K562 (cell line): Measurements from ENCODE around the gene STAT6. TPM values are rescaled to one million over a fixed set of nuclear protein-coding genes. Genes with fewer than 3 reads are reported as not detected.
A peak's percentile ranks its signal among the peaks of the same experiment; 100 is the strongest.

ENCODE experiments used
- ARHGAP35 ChIP-seq: fragments of 450-650 bp; IDR thresholded peaks from 2 replicates; pipeline ENCODE4 v1.6.1; 2018; ENCODE audit not compliant: partially characterized antibody
- KDM5B ChIP-seq: fragments of 200-600 bp; sonication (generic); IDR thresholded peaks from 2 replicates; pipeline ENCODE4 v1.6.1; 2012; ENCODE audit warnings: low read depth, mild to moderate bottlenecking, moderate library complexity, low read length, control low read depth, inconsistent platforms; ENCODE audit not compliant: insufficient replicate concordance
- MIER1 ChIP-seq: fragments of 450-650 bp; IDR thresholded peaks from 2 replicates; pipeline ENCODE4 v1.6.1; 2016; ENCODE audit warnings: antibody characterized with exemption, mild to moderate bottlenecking, low read depth
- MTA3 ChIP-seq: fragments of 450-650 bp; formaldehyde crosslinking; IDR thresholded peaks from 2 replicates; pipeline ENCODE4 v1.6.1; 2017; ENCODE audit warnings: mild to moderate bottlenecking, borderline replicate concordance
- MTF1 ChIP-seq: fragments of 250-450 bp; sonication (Bioruptor Pico); IDR thresholded peaks from 2 replicates; pipeline ENCODE4 v1.9.0; 2021; ENCODE audit warnings: moderate library complexity, mild to moderate bottlenecking, inconsistent platforms, borderline replicate concordance
- NFIC ChIP-seq: fragments of 450-650 bp; IDR thresholded peaks from 2 replicates; pipeline ENCODE4 v1.6.1; 2017; ENCODE audit warnings: mild to moderate bottlenecking, inconsistent platforms
- NONO ChIP-seq, 2 experiments: fragments of 200-400 bp in 1 of 2; fragments of 450-650 bp in 1 of 2; formaldehyde crosslinking in 1 of 2; IDR thresholded peaks; 2 replicates each; pipeline ENCODE4 v1.6.1; 2017; ENCODE audit warnings: low read depth in 2 of 2, mild to moderate bottlenecking in 2 of 2, moderate library complexity in 2 of 2, low read length in 1 of 2
- PHB2 ChIP-seq: fragments of 450-650 bp; IDR thresholded peaks from 2 replicates; pipeline ENCODE4 v1.6.1; 2017; ENCODE audit warnings: low read depth
- PHF20 ChIP-seq: fragments of 450-650 bp; IDR thresholded peaks from 2 replicates; pipeline ENCODE4 v1.6.1; 2018; ENCODE audit not compliant: partially characterized antibody
- PHF21A ChIP-seq: fragments of 450-650 bp; IDR thresholded peaks from 2 replicates; pipeline ENCODE4 v1.6.1; 2017; ENCODE audit warnings: low read depth, borderline replicate concordance
- RB1 ChIP-seq: fragments of 450-650 bp; IDR thresholded peaks from 2 replicates; pipeline ENCODE4 v1.6.1; 2017; ENCODE audit warnings: low read depth, mild to moderate bottlenecking
- RFX7 ChIP-seq: fragments of 250-450 bp; sonication (Bioruptor Pico); IDR thresholded peaks from 2 replicates; pipeline ENCODE4 v1.5.1; 2021; ENCODE audit warnings: mild to moderate bottlenecking
- SMARCE1 ChIP-seq: fragments of 450-650 bp; IDR thresholded peaks from 2 replicates; pipeline ENCODE4 v1.7.1; 2016; ENCODE audit warnings: mild to moderate bottlenecking
- SRSF9 ChIP-seq: fragments of 200-400 bp; formaldehyde crosslinking; IDR thresholded peaks from 2 replicates; pipeline ENCODE4 v1.6.1; 2017; ENCODE audit warnings: low read depth, low read length, borderline replicate concordance
- STAG1 ChIP-seq: sonication (generic); formaldehyde crosslinking; IDR thresholded peaks from 2 replicates; pipeline ENCODE4 v1.5.0; 2020; ENCODE audit warnings: missing genetic modification reagents, borderline replicate concordance
- SUPT5H ChIP-seq: fragments of 450-650 bp; IDR thresholded peaks from 2 replicates; pipeline ENCODE4 v1.6.1; 2016
- TCF7L2 ChIP-seq: fragments of 150-350 bp; IDR thresholded peaks from 2 replicates; pipeline ENCODE4 v1.6.1; 2016; ENCODE audit warnings: low read depth, mild to moderate bottlenecking, low read length, moderate library complexity
- TGIF2 ChIP-seq: sonication (generic); formaldehyde crosslinking; IDR thresholded peaks from 2 replicates; pipeline ENCODE4 v1.8.1; 2022; ENCODE audit warnings: mild to moderate bottlenecking, missing genetic modification reagents, moderate library complexity
- ZFP36 ChIP-seq: fragments of 150-350 bp; IDR thresholded peaks from 2 replicates; pipeline ENCODE4 v1.6.1; 2018; ENCODE audit warnings: low read length, low read depth; ENCODE audit not compliant: partially characterized antibody
- ZNF282 ChIP-seq: sonication (generic); formaldehyde crosslinking; IDR thresholded peaks from 2 replicates; pipeline ENCODE4 v1.8.1; 2023; ENCODE audit warnings: missing genetic modification reagents
- ZNF778 ChIP-seq: fragments of 450-650 bp; formaldehyde crosslinking; IDR thresholded peaks from 2 replicates; pipeline ENCODE4 v1.4.0; 2020; ENCODE audit warnings: mild to moderate bottlenecking, moderate library complexity
- ZNF830 ChIP-seq: fragments of 250-450 bp; sonication (Bioruptor Pico); IDR thresholded peaks from 2 replicates; pipeline ENCODE4 v1.5.0; 2021; ENCODE audit warnings: mild to moderate bottlenecking
- polyA plus RNA-seq, 8 experiments: library from polyadenylated mRNA; depleted of rRNA in 4 of 8; stranded (reverse) in 5 of 8; unstranded in 3 of 8; fragments of >200 nt; fragmentation: Nextera tagmentation in 2 of 8; fragmentation: Illumina TruSeq in 1 of 8; extraction: Ambion mirVana in 2 of 8; extraction: Trizol in 1 of 8; gene quantifications; 2 replicates each; pipeline versions ENCODE4 v1.2.1 to v1.2.3, GENCODE V29; 2011 to 2014; ENCODE audit warnings: inconsistent platforms in 1 of 8, missing spikeins in 1 of 8
- total RNA-seq, 7 experiments: library from RNA; depleted of rRNA in 6 of 7; stranded (reverse); fragments of >200 nt in 6 of 7; fragmentation: Illumina TruSeq in 2 of 7; extraction: Trizol in 2 of 7; gene quantifications; 2 replicates each; pipeline versions ENCODE4 v1.2.1 to v1.2.3, GENCODE V29; 2011 to 2021; ENCODE audit warnings: low replicate concordance in 1 of 7
- TF ChIP-seq, protein P1 (sequence below), 2 experiments: fragments of 150-350 bp in 1 of 2; IDR thresholded peaks; 2 replicates each; pipeline ENCODE4 v1.6.1; 2012 to 2016; ENCODE audit warnings: low read depth in 2 of 2, low read length in 2 of 2, mild to moderate bottlenecking in 1 of 2, moderate library complexity in 1 of 2
- TF ChIP-seq, protein P2 (sequence below): fragments of 200-800 bp; sonication (Bioruptor generic); IDR thresholded peaks from 2 replicates; pipeline ENCODE4 v1.6.1; 2017; ENCODE audit warnings: missing genetic modification characterization, missing compliant biosample characterization
- TF ChIP-seq, protein P3 (sequence below): fragments of 450-650 bp; formaldehyde crosslinking; IDR thresholded peaks from 2 replicates; pipeline ENCODE4 v1.4.0; 2022; ENCODE audit warnings: mild to moderate bottlenecking, moderate library complexity

Gene STAT6
- total and polyA plus RNA-seq, 9 of the 15 experiments (the other 6 are each of a cell fraction or from before 2014, with no cell fraction given), result 2.4 to 49.5 (median 26.5) TPM

DNA sequence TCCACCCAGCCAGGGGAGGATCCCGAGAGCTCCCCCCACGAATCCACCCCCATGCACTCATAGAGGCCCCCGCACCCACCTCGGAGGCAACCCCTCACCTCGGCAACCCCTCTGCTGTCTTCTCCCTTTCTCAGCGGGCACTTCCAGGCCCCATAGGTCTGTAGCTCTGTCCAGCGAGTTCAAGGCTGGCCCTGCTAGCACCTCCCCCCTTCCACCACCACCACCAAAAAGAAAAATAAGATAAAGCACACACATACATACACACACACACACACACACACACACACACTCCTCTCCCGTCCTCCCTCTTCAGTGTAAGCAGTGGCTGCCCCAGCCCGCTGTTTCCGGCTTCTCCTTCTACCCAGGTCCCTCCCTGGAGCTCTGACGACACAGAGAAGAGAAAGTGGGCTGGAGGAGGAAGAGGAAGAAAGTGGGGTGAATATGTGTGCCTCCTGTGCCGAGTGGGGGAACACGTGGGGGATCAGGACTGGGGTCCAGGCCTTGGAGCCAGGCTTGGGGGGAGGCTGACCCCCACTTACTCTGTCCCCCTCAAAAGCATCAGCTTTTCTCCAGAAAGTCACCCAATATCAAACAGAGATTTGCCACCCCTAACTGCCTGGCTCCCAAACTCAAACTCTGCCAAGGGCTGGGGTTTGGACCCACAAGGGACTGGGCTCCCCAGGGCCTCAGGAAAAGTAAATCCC, at the start of gene STAT6 (continued):
- TF ChIP-seq, protein P1, sequence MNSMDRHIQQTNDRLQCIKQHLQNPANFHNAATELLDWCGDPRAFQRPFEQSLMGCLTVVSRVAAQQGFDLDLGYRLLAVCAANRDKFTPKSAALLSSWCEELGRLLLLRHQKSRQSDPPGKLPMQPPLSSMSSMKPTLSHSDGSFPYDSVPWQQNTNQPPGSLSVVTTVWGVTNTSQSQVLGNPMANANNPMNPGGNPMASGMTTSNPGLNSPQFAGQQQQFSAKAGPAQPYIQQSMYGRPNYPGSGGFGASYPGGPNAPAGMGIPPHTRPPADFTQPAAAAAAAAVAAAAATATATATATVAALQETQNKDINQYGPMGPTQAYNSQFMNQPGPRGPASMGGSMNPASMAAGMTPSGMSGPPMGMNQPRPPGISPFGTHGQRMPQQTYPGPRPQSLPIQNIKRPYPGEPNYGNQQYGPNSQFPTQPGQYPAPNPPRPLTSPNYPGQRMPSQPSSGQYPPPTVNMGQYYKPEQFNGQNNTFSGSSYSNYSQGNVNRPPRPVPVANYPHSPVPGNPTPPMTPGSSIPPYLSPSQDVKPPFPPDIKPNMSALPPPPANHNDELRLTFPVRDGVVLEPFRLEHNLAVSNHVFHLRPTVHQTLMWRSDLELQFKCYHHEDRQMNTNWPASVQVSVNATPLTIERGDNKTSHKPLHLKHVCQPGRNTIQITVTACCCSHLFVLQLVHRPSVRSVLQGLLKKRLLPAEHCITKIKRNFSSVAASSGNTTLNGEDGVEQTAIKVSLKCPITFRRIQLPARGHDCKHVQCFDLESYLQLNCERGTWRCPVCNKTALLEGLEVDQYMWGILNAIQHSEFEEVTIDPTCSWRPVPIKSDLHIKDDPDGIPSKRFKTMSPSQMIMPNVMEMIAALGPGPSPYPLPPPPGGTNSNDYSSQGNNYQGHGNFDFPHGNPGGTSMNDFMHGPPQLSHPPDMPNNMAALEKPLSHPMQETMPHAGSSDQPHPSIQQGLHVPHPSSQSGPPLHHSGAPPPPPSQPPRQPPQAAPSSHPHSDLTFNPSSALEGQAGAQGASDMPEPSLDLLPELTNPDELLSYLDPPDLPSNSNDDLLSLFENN (IDR thresholded peaks at IDR 0.05; ENCODE audit: low read depth in 2 of 2, low read length in 2 of 2), result no peak
- peak; percentile 4 for TF ChIP-seq ARHGAP35
- TF ChIP-seq SMARCE1, result peak; percentile 65; the same call in 1 of the 2 replicates
- no peak for TF ChIP-seq ZNF778 (CRISPR knock-in tag)
- TF ChIP-seq, protein P2, sequence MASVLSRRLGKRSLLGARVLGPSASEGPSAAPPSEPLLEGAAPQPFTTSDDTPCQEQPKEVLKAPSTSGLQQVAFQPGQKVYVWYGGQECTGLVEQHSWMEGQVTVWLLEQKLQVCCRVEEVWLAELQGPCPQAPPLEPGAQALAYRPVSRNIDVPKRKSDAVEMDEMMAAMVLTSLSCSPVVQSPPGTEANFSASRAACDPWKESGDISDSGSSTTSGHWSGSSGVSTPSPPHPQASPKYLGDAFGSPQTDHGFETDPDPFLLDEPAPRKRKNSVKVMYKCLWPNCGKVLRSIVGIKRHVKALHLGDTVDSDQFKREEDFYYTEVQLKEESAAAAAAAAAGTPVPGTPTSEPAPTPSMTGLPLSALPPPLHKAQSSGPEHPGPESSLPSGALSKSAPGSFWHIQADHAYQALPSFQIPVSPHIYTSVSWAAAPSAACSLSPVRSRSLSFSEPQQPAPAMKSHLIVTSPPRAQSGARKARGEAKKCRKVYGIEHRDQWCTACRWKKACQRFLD, result peak; percentile 15; the same call in 1 of the 2 replicates
- TF ChIP-seq NONO (IDR thresholded peaks at IDR 0.05; ENCODE audit: low read depth in 2 of 2, low read length in 1 of 2), result no peak
- TF ChIP-seq PHB2, result no peak
- peak; percentile 16; the same call in 1 of the 2 replicates for TF ChIP-seq NFIC
- TF ChIP-seq MTF1 (CRISPR knock-in tag), result no peak
- no peak for TF ChIP-seq ZFP36
- TF ChIP-seq ZNF282 (CRISPR knock-in tag), result no peak
- TF ChIP-seq PHF21A, result peak; percentile 49; the same call in 1 of the 2 replicates
- no peak for TF ChIP-seq TCF7L2
- no peak for TF ChIP-seq STAG1 (CRISPR knock-in tag)
- TF ChIP-seq SUPT5H, result peak; percentile 88
- TF ChIP-seq ZNF830, result no peak
- peak; percentile 69 for TF ChIP-seq PHF20
- TF ChIP-seq MTA3, result no peak; the same call in 1 of the 2 replicates
- no peak for TF ChIP-seq SRSF9
- TF ChIP-seq TGIF2 (CRISPR knock-in tag), result no peak
- 0 out of 2 replicates have a peak, but pooled peaks have one; percentile 33 for TF ChIP-seq RB1
- TF ChIP-seq RFX7 (CRISPR knock-in tag), result no peak
- TF ChIP-seq KDM5B, result peak; percentile 72
- TF ChIP-seq MIER1, result 0 out of 2 replicates have a peak, but pooled peaks have one; percentile 57
- TF ChIP-seq, protein P3, sequence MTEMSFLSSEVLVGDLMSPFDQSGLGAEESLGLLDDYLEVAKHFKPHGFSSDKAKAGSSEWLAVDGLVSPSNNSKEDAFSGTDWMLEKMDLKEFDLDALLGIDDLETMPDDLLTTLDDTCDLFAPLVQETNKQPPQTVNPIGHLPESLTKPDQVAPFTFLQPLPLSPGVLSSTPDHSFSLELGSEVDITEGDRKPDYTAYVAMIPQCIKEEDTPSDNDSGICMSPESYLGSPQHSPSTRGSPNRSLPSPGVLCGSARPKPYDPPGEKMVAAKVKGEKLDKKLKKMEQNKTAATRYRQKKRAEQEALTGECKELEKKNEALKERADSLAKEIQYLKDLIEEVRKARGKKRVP, result no peak; the same call in 1 of the 2 replicates
